C1 segment of cervical spinal cord (tissue), 14 donors: Measurements from ENCODE around the gene HNRNPAB.

Experiments used
- DNase-seq, 14 donors: peaks; one replicate each; lab custom pipeline; 2025; lab: John Stamatoyannopoulos, UW

The HNRNPAB gene

DNA sequence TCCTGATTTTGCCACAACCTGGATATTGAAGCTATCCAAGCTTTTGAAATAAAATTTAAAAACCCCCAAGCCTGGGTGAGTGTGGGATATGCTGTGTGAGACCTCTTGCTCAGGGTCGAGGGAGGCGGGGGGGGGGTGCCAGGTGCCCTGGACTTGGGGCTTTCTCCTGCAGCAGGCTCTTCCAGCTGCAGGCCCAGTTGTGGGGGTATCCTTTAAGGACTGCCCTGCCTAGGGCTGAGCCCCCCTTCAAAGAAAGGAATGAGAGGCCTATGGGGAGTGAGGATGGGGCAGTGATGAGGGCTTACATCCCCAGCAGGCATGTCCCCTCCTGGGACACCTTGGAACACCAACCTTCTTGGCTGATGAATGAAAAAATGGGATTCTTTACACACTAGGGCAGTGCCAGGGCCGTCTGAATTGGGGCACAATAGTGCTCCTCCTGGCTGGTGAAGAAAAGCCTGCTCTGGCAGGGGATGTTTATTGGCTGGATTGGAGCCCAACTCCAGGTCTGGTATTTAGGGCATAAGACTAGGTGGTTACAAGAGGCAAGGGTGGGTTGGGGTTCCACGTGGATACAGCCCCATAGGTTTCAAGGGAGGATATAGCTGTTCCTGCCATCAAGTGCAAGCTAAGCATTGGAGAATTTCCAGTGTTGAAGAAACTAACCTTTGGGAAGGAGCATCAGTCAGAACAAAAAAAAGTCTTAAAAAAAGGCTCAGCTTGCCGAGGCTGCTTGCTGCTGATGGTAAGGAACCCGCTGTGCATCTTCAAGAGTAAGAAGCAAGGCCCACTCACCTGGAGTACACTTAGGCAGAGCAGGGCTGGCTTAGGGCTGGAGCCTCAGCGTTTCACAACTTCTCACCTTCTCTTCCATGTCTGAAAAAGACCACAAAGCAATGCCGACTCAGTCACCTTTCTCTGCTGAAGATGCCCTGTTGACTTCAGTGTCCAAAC is 7.0 kb downstream of the HNRNPAB start:
- no peak for DNase-seq

DNA sequence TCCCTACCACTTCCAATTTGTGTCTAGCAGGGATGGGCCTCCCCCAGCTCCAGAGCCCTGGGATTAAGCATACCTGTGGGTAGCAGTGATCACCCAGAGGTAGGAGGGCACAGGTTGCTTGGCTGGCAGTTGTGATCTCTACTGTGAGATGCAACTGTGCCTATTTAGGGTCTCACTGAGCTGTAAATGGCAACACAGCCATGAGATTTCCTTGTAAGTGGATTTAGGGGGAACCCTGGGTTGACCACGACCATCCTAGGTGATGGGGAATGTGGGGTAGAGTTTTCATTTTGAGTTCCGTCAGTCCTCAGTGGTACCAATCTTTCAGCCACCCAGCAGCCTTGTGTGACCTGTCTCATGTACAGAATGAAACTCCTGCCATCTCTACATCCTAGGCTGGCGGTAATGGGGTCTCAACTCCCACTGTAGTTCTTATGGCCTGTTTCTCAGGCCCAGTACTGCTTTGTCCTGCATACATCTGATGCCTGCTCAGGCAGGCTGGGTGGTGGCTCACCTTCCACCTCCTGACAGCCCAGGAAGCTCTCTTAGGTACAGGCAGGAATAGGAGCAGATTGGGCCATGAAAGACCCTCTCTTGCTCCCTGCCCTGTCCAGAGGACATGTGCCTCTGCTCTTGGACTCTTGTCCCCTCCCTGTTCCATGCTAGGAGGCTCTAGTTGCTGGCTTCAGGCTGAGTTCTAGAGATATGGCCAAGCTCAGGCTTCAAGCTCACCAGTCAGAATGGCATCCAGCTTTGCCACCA is 8.1 kb downstream of the HNRNPAB start:
- no peak for DNase-seq

DNA sequence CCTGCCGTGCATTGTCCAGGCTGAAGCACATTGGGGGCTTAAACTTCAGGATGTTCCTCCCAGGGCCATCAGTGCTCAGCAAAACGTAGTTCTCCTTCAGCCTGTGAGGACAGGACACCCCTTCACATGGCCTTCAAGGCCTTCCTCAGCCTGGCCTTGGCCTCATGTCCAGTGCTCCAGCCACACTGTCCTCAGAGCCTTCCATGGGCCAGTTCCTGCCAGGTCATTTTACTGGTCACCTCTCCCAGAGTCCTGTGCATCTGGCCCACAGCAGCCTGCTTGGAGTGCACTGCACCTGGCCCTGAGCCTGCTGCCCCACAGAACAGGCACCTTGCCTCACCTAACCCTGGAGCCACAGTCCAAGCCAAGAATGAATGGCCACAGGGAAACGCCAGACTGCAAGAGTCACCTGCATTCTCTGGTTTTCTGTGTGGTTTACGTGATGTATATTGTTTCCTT is 8.7 kb downstream of the HNRNPAB start:
- DNase-seq: no peak

DNA sequence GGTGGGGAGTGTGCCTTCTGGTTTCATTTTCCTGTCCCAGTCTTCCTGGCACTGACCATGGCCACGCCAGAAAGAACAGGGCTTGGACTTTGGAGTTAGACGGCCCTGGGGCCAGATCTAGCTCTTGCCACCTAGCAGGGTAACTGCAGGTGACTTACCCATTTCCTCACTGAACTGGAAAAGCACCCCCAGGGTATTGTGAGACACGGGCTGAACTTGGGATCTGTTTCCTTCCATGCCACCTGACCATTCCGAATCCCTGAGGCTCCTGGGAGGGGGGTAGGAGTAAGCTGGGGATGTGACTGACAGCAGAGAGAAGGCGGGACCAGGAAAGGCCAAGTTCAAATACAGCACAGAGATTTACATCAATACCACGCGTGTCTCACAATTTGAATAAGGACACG is 9.4 kb downstream of the HNRNPAB start:
- no peak for DNase-seq

DNA sequence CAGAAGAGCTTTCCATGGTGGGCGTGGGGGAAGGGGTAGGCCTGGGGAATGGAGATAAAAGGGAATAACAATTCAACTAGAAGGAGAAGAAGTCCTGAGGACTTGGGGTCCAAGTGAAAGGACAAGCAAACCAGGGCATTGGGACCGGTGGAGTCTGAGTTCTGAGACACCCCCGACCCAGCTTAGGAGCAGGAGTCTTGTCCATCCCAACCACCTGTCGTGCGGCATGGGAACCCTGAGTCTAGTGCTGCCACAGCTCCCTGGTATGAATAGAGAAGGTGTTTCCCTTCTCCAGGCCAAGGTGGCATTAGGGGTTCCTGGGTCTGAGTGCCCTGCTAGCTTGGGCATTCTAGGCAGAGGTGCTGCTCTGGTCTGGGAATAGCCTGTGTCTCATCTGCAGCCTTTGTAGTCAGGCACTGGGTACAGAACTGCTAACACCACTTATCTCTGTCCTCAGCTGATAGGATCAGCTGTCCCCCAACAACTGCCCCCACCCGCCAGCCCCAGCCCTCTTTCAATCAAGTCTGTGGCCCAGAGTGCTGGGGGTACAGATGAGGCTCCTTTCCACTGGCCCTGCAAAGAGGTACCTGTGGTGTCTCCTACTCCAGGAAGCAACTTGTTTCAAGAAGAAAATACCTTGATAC is 9.9 kb downstream of the HNRNPAB start:
- no peak for DNase-seq

DNA sequence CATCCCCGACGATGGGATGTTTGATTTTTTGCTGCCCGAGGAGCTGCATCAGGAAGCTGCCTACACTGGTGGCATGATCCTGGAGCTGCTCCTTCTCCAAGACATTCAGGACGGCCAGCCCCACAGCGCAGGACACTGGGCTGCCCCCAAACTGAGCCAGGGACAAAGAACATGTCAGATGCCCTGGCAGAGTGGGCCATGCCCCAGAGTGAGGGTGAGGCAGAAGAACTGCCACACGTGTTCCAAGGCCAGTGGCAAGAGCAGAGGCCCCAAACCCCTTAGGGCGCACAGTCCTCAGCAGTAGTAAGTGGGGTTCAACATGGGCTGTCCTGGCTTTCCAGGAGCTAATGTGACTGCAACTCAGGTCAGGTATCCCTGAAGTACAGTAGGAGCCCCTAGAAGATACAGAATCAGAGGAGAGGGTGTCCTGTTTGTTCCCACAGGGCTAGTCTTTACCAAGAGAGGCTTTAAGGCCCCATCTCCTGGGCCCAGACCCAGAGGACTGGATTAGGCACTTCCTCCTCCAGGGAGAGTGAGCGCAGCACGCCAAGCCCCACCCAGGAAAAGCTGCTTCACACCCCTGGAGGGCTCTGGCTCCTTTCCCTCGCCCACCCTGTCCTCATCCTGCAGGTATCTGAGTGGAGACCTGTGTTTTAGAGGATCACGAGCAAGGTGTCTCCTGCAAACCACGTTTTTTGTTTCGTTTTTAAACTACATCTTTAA is 11.1 kb downstream of the HNRNPAB start:
- DNase-seq: no peak

DNA sequence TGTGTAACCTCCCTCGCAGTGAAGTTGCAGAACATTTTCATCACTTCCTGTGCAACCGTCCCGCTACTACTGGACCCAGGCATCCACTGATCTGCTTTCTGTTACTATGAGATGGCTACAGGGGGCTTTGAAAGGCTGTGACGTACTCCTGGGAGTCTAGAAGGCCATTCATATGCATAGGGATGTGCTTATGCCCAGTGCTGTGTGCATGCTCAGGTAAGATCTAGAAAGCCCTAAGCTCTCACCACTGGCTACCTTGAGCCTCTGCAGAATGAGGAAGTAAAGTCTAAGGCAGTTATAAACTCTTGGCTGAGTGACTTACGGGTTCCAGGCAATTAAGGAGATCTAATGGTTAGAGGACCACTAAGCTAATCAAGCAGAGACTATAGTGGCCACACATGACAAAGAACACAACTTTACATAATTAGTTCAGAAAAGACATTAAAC is 11.8 kb downstream of the HNRNPAB start:
- no peak for DNase-seq

DNA sequence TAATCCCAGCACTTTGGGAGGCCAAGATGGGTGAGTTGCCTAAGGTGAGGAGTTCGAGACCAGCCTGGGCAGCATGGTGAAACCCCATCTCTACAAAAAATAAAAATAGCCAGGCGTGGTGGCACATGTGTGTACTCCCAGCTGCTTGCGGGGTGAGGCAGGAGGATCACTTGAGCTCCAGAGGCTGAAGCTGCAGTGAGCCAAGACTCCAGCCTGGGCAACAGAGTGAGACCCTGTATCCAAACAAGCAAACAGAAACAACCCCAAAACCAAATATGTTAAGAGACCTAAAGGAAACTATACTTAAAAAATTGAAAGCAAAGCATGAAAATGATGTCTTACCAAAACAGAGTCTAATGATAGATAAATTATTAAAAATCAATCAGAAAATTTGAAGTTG is 12.4 kb downstream of the HNRNPAB start:
- DNase-seq: no peak

DNA sequence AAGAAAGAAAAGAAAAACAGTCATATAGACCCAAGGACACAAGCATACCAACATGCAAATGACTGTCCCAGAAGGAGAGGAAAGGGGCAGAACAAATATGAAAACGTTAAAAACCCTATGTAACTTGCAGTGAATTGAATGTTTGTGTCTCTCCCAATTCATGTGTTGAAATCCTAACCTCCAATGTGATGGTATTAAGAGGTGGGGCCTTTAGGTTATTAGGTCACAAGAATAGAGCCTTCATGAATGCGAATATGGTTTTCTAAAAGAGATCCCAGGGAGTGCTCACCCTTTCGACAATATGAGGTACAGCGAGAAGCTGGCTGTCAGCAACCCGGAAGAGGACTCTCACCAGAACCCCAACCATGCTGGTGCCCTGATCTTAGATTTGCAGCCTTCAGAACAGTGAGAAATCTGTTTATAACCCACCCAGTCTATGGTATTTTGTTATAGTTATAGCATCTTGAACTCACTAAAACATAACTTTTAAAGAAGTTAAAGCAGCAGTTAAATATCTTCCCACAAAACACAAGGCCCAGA is 14.0 kb downstream of the HNRNPAB start:
- no peak for DNase-seq

DNA sequence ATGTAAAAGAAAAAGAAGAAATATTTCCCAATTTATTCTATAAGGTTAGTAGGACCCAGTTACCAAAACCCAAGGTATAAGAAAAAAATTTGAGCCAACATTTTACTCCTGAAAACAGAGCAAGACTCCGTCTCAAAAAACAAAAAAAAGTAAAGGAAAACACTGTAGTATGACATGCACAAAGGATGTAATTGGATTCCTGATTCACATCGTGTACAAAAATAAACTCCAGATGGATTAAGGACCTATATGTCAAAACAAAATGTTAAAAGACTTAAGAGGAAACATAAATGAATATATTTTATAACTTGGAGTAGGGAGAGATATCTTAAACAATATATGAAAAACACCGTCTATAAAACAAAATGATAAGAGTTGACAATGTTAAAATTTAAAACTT is 14.5 kb downstream of the HNRNPAB start:
- DNase-seq: no peak

DNA sequence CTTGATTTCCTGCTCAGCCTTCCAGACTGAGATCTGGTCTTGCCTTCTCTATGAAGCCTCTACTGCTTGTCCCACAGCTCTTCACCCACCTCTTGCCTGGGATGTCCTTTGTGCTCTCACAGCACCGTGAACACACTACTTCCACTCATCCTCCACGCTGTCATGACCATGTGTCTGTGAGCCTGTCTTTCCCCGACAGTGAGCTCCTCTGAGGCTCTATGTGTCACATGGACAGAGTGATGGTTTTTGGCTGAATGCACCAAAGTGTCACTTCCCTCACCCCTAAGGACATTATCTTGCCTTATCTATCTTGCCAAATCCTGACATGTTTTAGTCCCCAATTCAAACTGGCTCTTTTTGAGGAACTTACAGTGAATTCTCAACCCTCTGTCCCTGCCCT is 16.9 kb downstream of the HNRNPAB start:
- DNase-seq: no peak

DNA sequence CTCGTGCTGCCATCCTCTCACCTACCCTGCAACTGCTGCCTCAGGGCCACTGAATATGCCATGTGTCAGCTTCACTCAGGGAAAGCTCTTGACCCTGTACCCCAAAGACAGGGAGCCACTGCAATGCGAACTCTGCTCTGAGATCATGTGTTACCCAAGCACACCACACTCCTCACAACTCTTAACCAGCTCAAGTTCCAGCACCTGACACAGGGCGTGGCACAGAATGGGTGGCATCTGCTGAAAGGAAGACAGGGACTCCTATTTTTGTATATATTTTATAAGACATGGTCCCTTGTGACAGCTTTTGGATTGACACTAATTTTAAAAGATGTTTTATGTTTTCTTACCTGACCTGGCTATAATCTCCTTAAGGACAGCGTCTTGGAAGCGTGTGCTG is 17.5 kb downstream of the HNRNPAB start:
- no peak for DNase-seq

DNA sequence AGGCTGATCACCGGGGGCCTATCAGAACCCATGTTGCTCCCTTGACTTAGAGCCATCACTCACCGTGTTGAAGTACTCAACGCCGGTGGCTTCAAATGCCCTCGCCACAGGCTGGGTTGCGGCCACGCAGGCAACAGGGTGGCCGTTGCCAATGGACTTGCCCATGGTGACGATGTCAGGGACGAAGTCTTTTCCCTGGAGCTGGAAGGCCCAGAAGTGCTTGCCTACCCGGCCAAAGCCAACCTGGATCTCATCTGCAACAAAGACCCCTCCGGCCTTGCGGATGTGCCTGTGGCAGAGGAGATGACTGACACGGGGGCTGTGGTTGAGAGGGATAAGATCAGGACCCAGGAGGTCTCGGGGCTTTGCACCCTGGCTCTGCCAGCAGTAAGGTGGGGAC is 18.0 kb downstream of the HNRNPAB start:
- DNase-seq: no peak

DNA sequence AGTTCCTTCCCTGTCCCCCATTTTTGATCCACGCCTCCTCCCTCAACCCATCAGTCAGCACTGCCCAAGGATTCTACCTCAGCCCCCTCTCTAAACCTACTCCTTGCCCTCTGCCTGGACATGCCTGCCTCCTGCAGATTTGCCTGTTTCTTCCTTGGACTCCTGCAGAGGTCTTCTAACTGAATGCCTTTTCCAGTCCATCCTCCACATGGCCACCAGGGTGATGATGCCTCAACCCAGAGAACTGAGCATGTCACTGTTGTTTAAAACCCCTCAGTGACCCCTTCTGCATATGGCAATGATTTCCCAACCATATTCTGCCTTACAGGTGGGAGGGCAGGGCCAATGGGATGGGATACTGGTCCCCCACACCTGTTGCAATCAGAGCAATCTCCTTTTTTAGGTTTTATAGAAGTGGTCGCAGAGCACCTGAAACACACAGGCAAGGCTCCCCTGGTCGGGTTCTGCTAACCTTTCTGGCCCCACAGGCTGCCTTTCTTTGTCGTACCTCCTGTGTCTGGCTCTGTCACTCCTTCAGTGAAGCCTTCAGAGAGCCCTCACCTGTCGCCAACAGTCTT is 19.0 kb downstream of the HNRNPAB start:
- no peak for DNase-seq

DNA sequence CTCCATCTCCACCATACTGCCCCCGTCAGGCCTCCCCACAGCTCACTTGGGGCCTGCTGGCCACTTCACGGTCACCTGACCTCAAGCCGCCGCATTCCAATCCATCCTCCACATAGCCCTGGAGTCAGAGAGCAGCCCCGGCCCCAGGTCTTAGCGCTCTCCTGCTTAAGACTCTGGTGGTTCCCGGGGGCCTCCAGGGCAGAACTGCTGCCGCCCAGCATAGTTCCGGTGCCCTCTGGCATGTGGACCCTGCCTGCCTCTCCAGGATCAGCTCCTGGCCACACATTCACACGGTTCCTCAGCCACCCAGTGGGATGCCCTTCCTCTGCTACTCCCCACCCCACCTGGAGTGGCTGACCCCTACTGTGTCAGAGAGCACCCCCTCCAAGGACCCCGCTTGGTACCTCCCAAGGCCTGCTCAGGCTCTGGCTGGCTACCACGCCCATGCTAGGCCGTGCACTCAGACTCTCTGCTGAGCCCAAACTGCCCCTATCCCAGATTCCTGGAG is 19.5 kb downstream of the HNRNPAB start:
- no peak for DNase-seq

DNA sequence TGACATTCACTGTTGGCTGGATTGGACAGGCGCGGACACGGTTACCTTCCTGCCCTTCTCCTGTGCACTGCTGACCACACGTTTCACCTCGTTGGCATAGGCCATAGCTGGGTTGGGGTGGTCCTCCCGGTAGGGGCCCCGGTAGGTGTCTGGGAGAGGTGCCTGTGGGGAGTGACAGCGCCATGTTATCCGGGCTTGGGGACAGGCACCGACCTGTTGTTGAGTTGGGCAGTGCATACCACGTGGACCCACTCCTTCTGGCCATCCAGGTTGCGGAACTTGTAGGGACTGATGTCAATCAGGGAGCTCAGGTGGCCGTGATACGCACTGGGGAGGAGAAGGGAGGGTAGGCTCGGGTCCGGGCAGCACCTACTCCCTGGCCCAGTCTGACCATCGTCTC is 20.1 kb downstream of the HNRNPAB start:
- no peak for DNase-seq

DNA sequence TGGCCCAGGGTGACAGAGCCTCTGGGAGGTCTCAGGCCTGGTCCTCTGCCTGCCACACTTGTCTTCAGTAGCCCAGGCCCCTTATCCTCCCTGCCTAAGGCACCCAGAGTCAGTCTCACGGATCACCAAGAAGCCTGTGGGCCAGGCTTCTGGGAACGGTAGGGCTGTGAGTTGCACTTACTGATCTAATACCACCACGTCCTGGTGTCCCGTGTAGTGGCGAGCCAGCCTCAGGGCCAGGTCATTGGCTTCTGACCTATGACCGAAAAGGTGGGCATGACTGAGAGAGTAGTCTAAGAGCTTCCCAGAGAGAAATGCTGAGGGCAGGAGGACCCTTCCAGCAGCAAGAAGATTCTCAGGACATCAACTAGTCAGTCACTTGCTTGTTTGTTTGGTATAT is 20.8 kb downstream of the HNRNPAB start:
- DNase-seq: no peak

DNA sequence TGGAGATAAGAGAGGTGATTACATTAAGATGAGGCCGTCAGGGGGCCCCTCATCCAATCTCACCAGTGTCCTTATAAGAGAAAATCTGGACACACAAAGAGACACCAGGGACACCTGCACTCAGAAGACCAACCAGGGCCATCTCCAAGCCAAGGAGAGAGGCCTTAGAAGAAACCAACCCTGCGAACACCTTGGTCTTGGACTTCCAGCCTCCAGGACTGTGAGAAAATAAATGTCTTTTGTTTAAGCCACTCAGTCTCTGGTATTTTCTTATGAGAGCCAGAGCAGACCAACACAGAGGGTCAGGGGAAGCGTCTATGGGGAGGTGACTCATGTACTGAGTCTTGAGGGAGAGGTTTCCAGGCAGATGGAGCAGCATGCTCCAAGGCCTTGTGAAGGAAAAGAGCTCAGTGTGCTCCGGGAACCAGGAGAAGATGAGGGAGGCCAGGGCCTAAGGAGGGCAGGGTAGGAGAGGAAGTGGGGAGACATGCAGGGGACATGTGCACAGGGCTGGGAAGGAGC is 22.9 kb downstream of the HNRNPAB start:
- DNase-seq: no peak

DNA sequence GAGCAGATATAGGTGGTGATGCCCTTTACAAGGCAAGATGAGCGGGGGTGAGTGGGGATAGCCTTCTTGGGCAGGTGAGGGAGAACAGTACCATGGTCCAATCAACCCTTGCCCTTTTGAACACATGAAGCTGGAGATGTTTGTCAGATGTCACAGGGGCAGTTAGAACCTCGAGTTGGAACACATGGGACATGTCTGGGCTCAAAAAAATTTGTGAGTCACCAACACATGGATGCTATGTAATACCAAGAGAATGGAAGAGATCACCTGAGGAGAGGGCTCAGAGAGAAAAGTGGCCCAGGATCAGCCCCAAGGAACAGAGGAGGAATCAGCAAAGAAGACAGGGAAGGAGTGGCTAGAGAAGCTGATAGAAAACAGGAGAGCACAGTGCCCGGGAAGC is 23.6 kb downstream of the HNRNPAB start:
- no peak for DNase-seq

DNA sequence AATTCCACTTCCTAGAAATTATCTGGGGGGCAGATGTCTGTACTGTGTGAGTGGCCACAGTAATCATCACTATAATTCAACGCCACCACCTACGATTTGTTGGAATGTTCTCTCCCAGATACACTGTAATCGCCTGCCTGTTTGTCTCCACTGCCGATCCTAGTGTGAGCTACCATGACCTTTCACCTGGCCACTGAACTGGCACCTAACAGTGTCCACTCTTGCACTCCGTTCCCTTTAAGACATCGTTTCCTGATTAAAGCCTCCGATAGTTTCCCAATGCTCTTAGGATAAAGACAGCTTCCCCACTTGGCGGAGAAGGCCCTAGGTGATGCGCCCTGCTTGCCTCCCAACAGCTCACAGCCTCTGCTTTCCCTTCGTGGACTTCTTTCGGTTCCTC is 24.3 kb downstream of the HNRNPAB start:
- DNase-seq: no peak
